ENCODE results near the gene DVL1. TPM values are rescaled to one million over a fixed set of nuclear protein-coding genes. Genes with fewer than 3 reads are reported as not detected.

Gene DVL1
- total and polyA plus RNA-seq, 10 of the 15 experiments (the other 5 are each of a cell fraction or from before 2014, with no cell fraction given), result 0.10 to 31.1 (median 4.6) TPM

- DNase-seq (ENCODE audit: low read depth, low spot score) (no peak), FAIRE-seq (no peak), ATAC-seq (peak; percentile 65)
- intact Hi-C loops (cut with micrococcal nuclease; ENCODE audit: unreplicated experiment), result no loop called here
- H2AFZ ChIP-seq (ENCODE audit: control insufficient read depth, low read depth, low read length), result no peak overlapping the region
- H3K4me2 ChIP-seq (ENCODE audit: control insufficient read depth, insufficient read depth), result 0 out of 2 replicates have a peak overlapping the region, but pooled peaks have one; percentile 3
- H3K9me3 ChIP-seq (replicated peaks; ENCODE audit: control insufficient read depth, insufficient read depth, low read length), result no peaks in the 10 kb centered on the region
- H3K4me1 ChIP-seq (ENCODE audit: control insufficient read depth, insufficient read depth, low read length), result peaks cover 5% of the 10 kb centered on the region
- no peak overlapping the region for H3K4me3 ChIP-seq
- POLR2A ChIA-PET, result no interaction called here
- WGBS (ENCODE audit: insufficient coverage, insufficient replicate concordance, low lambda C conversion rate, missing lambda C conversion rate), result 10% methylated on average over 6 of the region's 6 CpGs
- BruUV-seq (replicated peaks), result no TSS peak
- H3K36me3 ChIP-seq (ENCODE audit: control insufficient read depth in 2 of 2, insufficient read depth in 2 of 2, low read length in 1 of 2), result no peaks in the 10 kb centered on the region
- SMC1A ChIA-PET (ENCODE audit: uncharacterized antibody, unreplicated experiment), result no interaction called here
- RAD21 ChIA-PET (ENCODE audit: unreplicated experiment), result no interaction called here
- no peak overlapping the region for H3K9ac ChIP-seq (ENCODE audit: control insufficient read depth, insufficient read depth, low read length)
- CTCF ChIA-PET, result interaction anchor here (1.7 kb wide), 1 partner anchor 12 kb away, joined by 8 read pairs; no protein-coding TSS in a partner anchor
- peak; percentile 76 for TF ChIP-seq PAX5 (IDR thresholded peaks at IDR 0.05; ENCODE audit: borderline replicate concordance, low read depth, low read length)
- TF ChIP-seq RUNX3 (IDR thresholded peaks at IDR 0.05; ENCODE audit: low read length), result peak; percentile 76
- TF ChIP-seq MTA2 (IDR thresholded peaks at IDR 0.05; ENCODE audit: low read depth), result 0 out of 2 replicates have a peak, but pooled peaks have one; percentile 12
- no peak for TF ChIP-seq ZSCAN29 (IDR thresholded peaks at IDR 0.05)
- H3K79me2 ChIP-seq (ENCODE audit: control insufficient read depth, insufficient read depth, low read length), result no peaks in the 10 kb centered on the region
- in situ Hi-C loops (cut with MboI), result no loop called here
- H3K27me3 ChIP-seq (replicated peaks in 1 of 2; ENCODE audit: control insufficient read depth in 2 of 2, insufficient read depth in 2 of 2, low read length in 1 of 2), result peaks cover 0 to 1% of the 10 kb centered on the region in 2 experiments; a peak in 2 of 4 replicates
- no peak overlapping the region for H3K27ac ChIP-seq (ENCODE audit: control insufficient read depth, insufficient read depth)
- no peaks in the 10 kb centered on the region for H4K20me1 ChIP-seq (ENCODE audit: control insufficient read depth, insufficient read depth)
Measured at GRCh38 chr1:1359308-1359663, 10.1 kb upstream of the DVL1 start.

DNA sequence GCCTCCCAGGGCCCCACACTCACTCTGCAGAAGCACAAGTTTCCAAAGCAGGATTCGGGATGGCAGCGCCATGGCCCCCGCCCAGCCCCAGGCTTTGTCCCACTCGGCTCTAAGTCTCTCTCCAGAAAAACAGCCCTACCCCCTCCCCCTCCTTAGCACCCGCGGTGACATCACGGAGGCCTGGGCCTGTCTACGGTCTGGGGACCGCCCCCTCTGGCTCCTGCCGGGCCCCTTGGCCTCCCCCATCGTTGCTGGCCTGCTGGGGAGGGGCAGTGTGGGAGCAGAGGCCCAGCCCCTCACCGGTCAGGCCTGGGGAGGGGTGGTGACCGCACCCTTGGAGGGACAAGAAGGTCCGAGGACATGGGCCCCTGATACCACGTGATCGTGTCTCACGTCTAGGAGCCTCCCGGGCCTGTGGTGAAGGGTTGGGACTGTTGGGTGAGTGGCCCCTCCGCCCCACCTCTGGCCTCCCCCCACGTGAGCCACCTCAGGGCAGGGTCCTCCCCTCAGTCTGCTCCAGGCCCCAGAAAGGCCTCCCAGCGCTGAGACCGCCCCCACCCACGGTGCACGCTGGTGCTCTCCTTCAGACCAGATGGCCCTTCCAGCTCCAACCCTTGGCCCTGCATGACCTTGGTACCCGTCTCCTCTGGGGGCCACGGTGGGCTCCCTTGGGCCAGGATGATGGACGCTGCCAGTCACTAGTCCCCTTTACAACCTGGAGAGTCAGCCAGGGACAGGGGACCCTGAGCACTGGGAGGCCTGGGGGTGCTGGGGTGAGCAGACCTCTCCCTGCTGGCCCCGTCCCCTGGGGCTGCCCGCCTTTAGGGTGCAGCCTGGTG is 9.4 kb upstream of the DVL1 start, which contains the start of gene MXRA8:
Gene MXRA8 (minus strand): TSS at position 123 of the 839 bp plus-strand sequence. CDS start 51 bp downstream, at position 72.
- Histone ChIP-seq H3K9ac (ENCODE audit: control insufficient read depth, insufficient read depth, low read length) (no peak within 1 kb of the TSS), H2AFZ (ENCODE audit: control insufficient read depth, low read depth, low read length) (no peak within 1 kb of the TSS), H3K4me3 (no peak within 1 kb of the TSS), H3K9me3 (replicated peaks; ENCODE audit: control insufficient read depth, insufficient read depth, low read length) (no peaks in the 10 kb centered on the region), H3K4me2 (ENCODE audit: control insufficient read depth, insufficient read depth) (peak within 1 kb of the TSS; percentile 33; the same call in 1 of the 2 replicates), H3K4me1 (ENCODE audit: control insufficient read depth, insufficient read depth, low read length) (peaks cover 5% of the 10 kb centered on the region), H3K27ac (ENCODE audit: control insufficient read depth, insufficient read depth) (no peak within 1 kb of the TSS), H4K20me1 (ENCODE audit: control insufficient read depth, insufficient read depth) (no peaks in the 10 kb centered on the region), H3K79me2 (ENCODE audit: control insufficient read depth, insufficient read depth, low read length) (no peaks in the 10 kb centered on the region), H3K36me3 (ENCODE audit: control insufficient read depth in 2 of 2, insufficient read depth in 2 of 2, low read length in 1 of 2) (no peaks in the 10 kb centered on the region), H3K27me3 (replicated peaks in 1 of 2; ENCODE audit: control insufficient read depth in 2 of 2, insufficient read depth in 2 of 2, low read length in 1 of 2) (peaks cover 0 to 1% of the 10 kb centered on the region in 2 experiments; a peak in 2 of 4 replicates)
- ChIA-PET SMC1A (ENCODE audit: uncharacterized antibody, unreplicated experiment) (no interaction called here), RAD21 (ENCODE audit: unreplicated experiment) (no interaction called here), POLR2A (no interaction called here), CTCF (interaction anchor here (1.7 kb wide), 1 partner anchor 13 kb away, joined by 8 read pairs; no protein-coding TSS in a partner anchor)
- in situ Hi-C loops (cut with MboI) (no loop called here), intact Hi-C loops (cut with micrococcal nuclease; ENCODE audit: unreplicated experiment) (no loop called here)
- FAIRE-seq (no peak), DNase-seq (ENCODE audit: low read depth, low spot score) (no peak), ATAC-seq (peak; percentile 44)
- no TSS peak for BruUV-seq (replicated peaks)
- TF ChIP-seq USF1 (IDR thresholded peaks at IDR 0.05; ENCODE audit: borderline replicate concordance, extremely low read length, insufficient read depth, low read depth, low read length) (peak; percentile 20), ZNF384 (IDR thresholded peaks at IDR 0.05; ENCODE audit: borderline replicate concordance, low read depth, low read length) (no peak)
- WGBS (ENCODE audit: insufficient coverage, insufficient replicate concordance, low lambda C conversion rate, missing lambda C conversion rate), result 9% methylated on average over 29 of the region's 29 CpGs
